ENCODE measurements around the gene CHTF18. TPM values are rescaled to one million over a fixed set of nuclear protein-coding genes. Genes with fewer than 3 reads are reported as not detected.

CHTF18 gene
- total RNA-seq, 1 experiment from 2014 or later = 120 TPM

- DNase-seq = no peak
- no peak overlapping the region for H3K4me3 Mint-ChIP-seq
Measured at GRCh38 chr16:782766-783403, 5.5 kb upstream of the CHTF18 start.

More at GRCh38 chr16:782766-783403, 5.5 kb upstream of the CHTF18 start:
- Histone ChIP-seq H3K9ac (ENCODE audit: extremely low read depth, insufficient read length, low read length) (no peak overlapping the region), H3K79me1 (ENCODE audit: insufficient read depth, low read depth, low read length, poor library complexity, severe bottlenecking) (no peaks in the 10 kb centered on the region), H3K56ac (ENCODE audit: insufficient read length, low read depth, low read length) (no peak overlapping the region), H2BK15ac (ENCODE audit: low read depth, low read length) (no peak overlapping the region), H2BK12ac (ENCODE audit: insufficient read length, low read depth, low read length) (no peak overlapping the region), H2BK5ac (ENCODE audit: insufficient read length, low read length) (no peak overlapping the region), H3K79me2 (ENCODE audit: insufficient read depth, low read length) (no peaks in the 10 kb centered on the region), H3K18ac (ENCODE audit: insufficient read length, low read depth, low read length) (no peak overlapping the region), H3K27me3 (ENCODE audit: insufficient read depth, low read length) (no peaks in the 10 kb centered on the region; the same call in 1 of the 2 replicates), H2BK20ac (ENCODE audit: low read depth, low read length, poor library complexity, severe bottlenecking) (no peak overlapping the region), H3K23me2 (ENCODE audit: insufficient read length, low read depth, low read length, poor library complexity, severe bottlenecking) (peaks cover 4% of the 10 kb centered on the region), H3K27ac (ENCODE audit: insufficient read length, low read depth, low read length) (no peak overlapping the region), H3K4ac (ENCODE audit: low read depth, low read length) (no peak overlapping the region), H4K5ac (ENCODE audit: insufficient read length, low read depth, low read length) (no peak overlapping the region), H3K9me3 (ENCODE audit: control insufficient read depth, low read depth, low read length) (no peaks in the 10 kb centered on the region), H2AK5ac (ENCODE audit: insufficient read length, low read length) (no peak overlapping the region), H4K20me1 (ENCODE audit: control insufficient read depth, insufficient read depth, insufficient read length) (peaks cover 3% of the 10 kb centered on the region), H2AFZ (ENCODE audit: low read length) (no peak overlapping the region), H3K14ac (ENCODE audit: insufficient read depth, low read length) (no peak overlapping the region; the same call in 1 of the 2 replicates), H3K4me1 (ENCODE audit: insufficient read depth, low read length) (no peaks in the 10 kb centered on the region), H3T11ph (ENCODE audit: low read length) (no peak overlapping the region), H3K4me2 (ENCODE audit: insufficient read depth, insufficient read length, low read length) (no peak overlapping the region), H4K91ac (ENCODE audit: insufficient read length, low read depth, low read length) (no peak overlapping the region), H3K23ac (ENCODE audit: insufficient read length, low read depth, low read length) (no peak overlapping the region), H4K8ac (replicated peaks; ENCODE audit: insufficient read length, low read depth, low read length) (no peak overlapping the region), H2BK120ac (ENCODE audit: low read depth, low read length, poor library complexity, severe bottlenecking) (no peak overlapping the region)
- peaks cover 18% of the 10 kb centered on the region for H3K27me3 Mint-ChIP-seq (ENCODE audit: low read depth)
- H3K27ac Mint-ChIP-seq = no peak overlapping the region
- peaks cover 0 to 2% of the 10 kb centered on the region in 2 experiments; a peak in 1 of 4 replicates for H3K4me1 Mint-ChIP-seq
- H3K9me3 Mint-ChIP-seq = no peaks in the 10 kb centered on the region
- TF ChIP-seq CTCF (conservative IDR thresholded peaks at IDR 0.05) = no peak
- no CpG with 5 or more reads among the region's 36 CpGs for WGBS (ENCODE audit: extremely low coverage, insufficient read length, low lambda C conversion rate)
- peaks cover 0 to 8% (median 5%) of the 10 kb centered on the region in 3 experiments; a peak in 5 of 7 replicates for H3K36me3 Mint-ChIP-seq (ENCODE audit: insufficient read depth in 1 of 3, low read depth in 3 of 3)
